Liver (tissue), 9 donors: Measurements from ENCODE around the gene RAB3C. TPM values are rescaled to one million over a fixed set of nuclear protein-coding genes. Genes with fewer than 3 reads are reported as not detected.
A peak's percentile ranks its signal among the peaks of the same experiment; 100 is the strongest.

Experiments
- DNase-seq: peaks from one replicate; pipeline ENCODE4 v3.0.0-alpha.2; 2017; ENCODE audit warnings: low spot score
- H3K27ac ChIP-seq, 2 donors: one replicate each; pipeline ENCODE4 v1.7.0; 2013; ENCODE audit warnings: inconsistent platforms in 2 of 2, low read length in 2 of 2, control low read depth in 1 of 2, low read depth in 1 of 2, mild to moderate bottlenecking in 1 of 2
- H3K27me3 ChIP-seq, 4 donors: one replicate each; pipeline versions ENCODE4 v1.6.1 to v1.7.0; 2013; ENCODE audit warnings: low read length in 3 of 4, inconsistent platforms in 1 of 4, mild to moderate bottlenecking in 1 of 4, moderate library complexity in 1 of 4; ENCODE audit not compliant: control insufficient read depth in 4 of 4, insufficient read depth in 4 of 4
- H3K36me3 ChIP-seq, 4 donors: one replicate each; pipeline versions ENCODE4 v1.6.1 to v1.7.0; 2013; ENCODE audit warnings: low read length in 3 of 4, mild to moderate bottlenecking in 3 of 4, low read depth in 1 of 4, moderate library complexity in 1 of 4; ENCODE audit not compliant: control insufficient read depth in 4 of 4, insufficient read depth in 3 of 4
- H3K4me1 ChIP-seq, 4 donors: one replicate each; pipeline versions ENCODE4 v1.6.1 to v1.7.0; 2013; ENCODE audit warnings: low read length in 3 of 4, mild to moderate bottlenecking in 3 of 4, moderate library complexity in 1 of 4; ENCODE audit not compliant: control insufficient read depth in 4 of 4, insufficient read depth in 4 of 4
- H3K4me3 ChIP-seq, 3 donors: one replicate each; pipeline versions ENCODE4 v1.6.1 to v1.7.0; 2013; ENCODE audit warnings: low read length in 3 of 3, control low read depth in 1 of 3, low read depth in 1 of 3, mild to moderate bottlenecking in 1 of 3
- H3K9ac ChIP-seq, 2 donors: one replicate each; pipeline ENCODE4 v1.7.0; 2013; ENCODE audit warnings: low read length in 2 of 2, mild to moderate bottlenecking in 2 of 2, moderate library complexity in 2 of 2, control low read depth in 1 of 2, low read depth in 1 of 2
- H3K9me3 ChIP-seq, 4 donors: one replicate each; pipeline versions ENCODE4 v1.6.1 to v1.7.0; 2013; ENCODE audit warnings: low read length in 3 of 4; ENCODE audit not compliant: control insufficient read depth in 4 of 4
- CTCF ChIP-seq: fragments of 150-350 bp; IDR thresholded peaks from 2 replicates; pipeline ENCODE4 v1.5.1; 2017; ENCODE audit warnings: improper control_type of control experiment, low read depth, low read length; ENCODE audit not compliant: missing input control
- EGR1 ChIP-seq, 2 donors: IDR thresholded peaks; 2 replicates each; pipeline ENCODE4 v1.6.1; 2016 to 2018; ENCODE audit warnings: antibody characterized with exemption in 2 of 2, low read depth in 2 of 2
- FOXA1 ChIP-seq: IDR thresholded peaks from 2 replicates; pipeline ENCODE4 v1.6.1; 2016; ENCODE audit warnings: antibody characterized with exemption
- GABPA ChIP-seq, 2 donors: IDR thresholded peaks in 1 of 2; conservative IDR thresholded peaks in 1 of 2; 2 replicates each; pipeline ENCODE4 v1.6.1; 2016; ENCODE audit warnings: antibody characterized with exemption in 2 of 2, mild to moderate bottlenecking in 1 of 2, moderate library complexity in 1 of 2
- HNF4A ChIP-seq, 2 donors: conservative IDR thresholded peaks; 2 replicates each; pipeline ENCODE4 v1.6.1; 2016; ENCODE audit warnings: antibody characterized with exemption in 2 of 2, mild to moderate bottlenecking in 2 of 2
- HNF4G ChIP-seq: IDR thresholded peaks from 2 replicates; pipeline ENCODE4 v1.6.1; 2016; ENCODE audit warnings: antibody characterized with exemption
- MAX ChIP-seq: IDR thresholded peaks from 2 replicates; pipeline ENCODE4 v1.6.1; 2016; ENCODE audit warnings: antibody characterized with exemption
- RAD21 ChIP-seq, 2 donors: IDR thresholded peaks; 2 replicates each; pipeline ENCODE4 v1.6.1; 2016; ENCODE audit warnings: antibody characterized with exemption in 2 of 2, mild to moderate bottlenecking in 2 of 2
- RXRA ChIP-seq, 2 donors: IDR thresholded peaks; 2 replicates each; pipeline ENCODE4 v1.6.1; 2017 to 2018; ENCODE audit warnings: antibody characterized with exemption in 2 of 2, mild to moderate bottlenecking in 1 of 2
- SP1 ChIP-seq: IDR thresholded peaks from 2 replicates; pipeline ENCODE4 v1.6.1; 2018; ENCODE audit warnings: antibody characterized with exemption, mild to moderate bottlenecking
- TAF1 ChIP-seq: conservative IDR thresholded peaks from 2 replicates; pipeline ENCODE4 v1.6.1; 2016; ENCODE audit warnings: antibody characterized with exemption, mild to moderate bottlenecking
- YY1 ChIP-seq: IDR thresholded peaks from 2 replicates; pipeline ENCODE4 v1.6.1; 2016; ENCODE audit warnings: antibody characterized with exemption, mild to moderate bottlenecking
- WGBS: extraction: QIAGEN DNeasy Blood & Tissue Kit; methylation state at CpG from one replicate; pipeline ENCODE4 v1.1.7; 2013; 5-methylcytosine and 5-hydroxymethylcytosine counted together
- polyA plus RNA-seq, 2 donors: library from polyadenylated mRNA; stranded (reverse) in 1 of 2; unstranded in 1 of 2; fragments of 200-250 nt in 1 of 2; fragments of >200 nt in 1 of 2; fragmentation: Nextera tagmentation in 1 of 2; extraction: Ambion mirVana in 1 of 2; gene quantifications; one replicate each; pipeline versions ENCODE4 v1.2.1 to v1.2.3, GENCODE V29; 2013 to 2015
- total RNA-seq, 2 donors: library from RNA; depleted of rRNA; stranded (reverse); fragments of >200 nt; gene quantifications; one replicate each; pipeline ENCODE4 v1.2.3, GENCODE V29; 2014
- TF ChIP-seq, protein P1 (sequence below): IDR thresholded peaks from 2 replicates; pipeline ENCODE4 v1.6.1; 2016; ENCODE audit warnings: antibody characterized with exemption
- TF ChIP-seq, protein P2 (sequence below): IDR thresholded peaks from 2 replicates; pipeline ENCODE4 v1.6.1; 2016; ENCODE audit warnings: antibody characterized with exemption
- donor health status: healthy.
- donor health status: healthy.
- donor health status: healthy.
- donor health status: healthy.
- donor health status: healthy.

The RAB3C gene
- total and polyA plus RNA-seq, 4 donors, result 0.72 to 4.6 (median 1.3) TPM

DNA sequence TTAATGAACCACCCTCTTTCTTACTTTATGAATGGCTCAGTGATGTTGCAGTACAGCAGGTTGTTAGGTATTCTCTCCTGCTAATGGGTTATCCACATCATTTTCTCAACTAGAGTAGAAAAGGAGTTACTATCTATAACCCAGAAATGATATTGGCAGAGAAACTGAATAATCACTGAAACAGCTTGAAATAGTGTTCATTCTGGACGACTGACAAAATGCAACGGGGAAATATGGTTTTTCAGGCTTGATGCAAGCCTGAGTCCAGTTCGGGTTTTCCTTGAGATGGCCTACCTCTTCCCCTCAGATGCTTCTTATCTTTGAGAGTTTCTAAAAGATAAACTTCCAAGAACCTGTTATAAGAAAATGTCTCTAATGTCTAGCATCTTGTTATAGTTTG, 187.3 kb downstream of the RAB3C start:
- no peak for DNase-seq
- TF ChIP-seq HNF4A (conservative IDR thresholded peaks at IDR 0.05) (no peak), RXRA (IDR thresholded peaks at IDR 0.05) (no peak), GABPA (IDR thresholded peaks at IDR 0.05 in 1 of 2, conservative IDR thresholded peaks at IDR 0.05 in 1 of 2) (no peak), YY1 (no peak), TAF1 (no peak), RAD21 (IDR thresholded peaks at IDR 0.05) (no peak), EGR1 (IDR thresholded peaks at IDR 0.05; ENCODE audit: low read depth in 2 of 2) (no peak), SP1 (no peak), MAX (no peak), FOXA1 (no peak)
- no peak overlapping the region for H3K4me3 ChIP-seq
- no peaks in the 10 kb centered on the region for H3K36me3 ChIP-seq
- H3K9ac ChIP-seq, result no peak overlapping the region
- WGBS, result 87% methylated on average over 3 of the region's 3 CpGs
- no peak overlapping the region for H3K27ac ChIP-seq
- no peaks in the 10 kb centered on the region for H3K9me3 ChIP-seq
- peaks cover 0 to 18% (median 3%) of the 10 kb centered on the region in 4 donors for H3K4me1 ChIP-seq
- H3K27me3 ChIP-seq, result no peaks in the 10 kb centered on the region

DNA sequence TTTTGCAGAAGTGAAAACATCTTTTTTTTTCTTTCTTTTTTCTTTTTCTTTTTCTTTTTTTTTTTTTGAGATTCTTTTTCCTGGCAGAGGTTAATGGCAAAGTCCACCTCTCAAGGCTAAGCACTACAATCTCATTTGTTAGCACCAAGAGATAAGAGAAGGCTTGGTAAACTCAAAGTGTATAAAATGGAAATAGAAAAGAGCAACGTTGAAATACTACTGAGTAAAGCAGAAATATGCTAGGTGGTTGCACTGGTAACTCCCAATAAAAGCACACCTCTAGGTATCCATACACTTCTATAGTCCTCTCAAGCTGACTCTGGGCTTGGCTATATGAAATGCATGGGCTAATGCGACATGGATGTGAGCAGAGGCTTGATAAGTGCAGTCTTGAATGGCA, 188.9 kb downstream of the RAB3C start:
- Histone ChIP-seq H3K27me3 (no peaks in the 10 kb centered on the region), H3K27ac (no peak overlapping the region), H3K36me3 (no peaks in the 10 kb centered on the region), H3K4me1 (peaks cover 0 to 10% (median 1%) of the 10 kb centered on the region in 4 donors), H3K4me3 (no peak overlapping the region), H3K9me3 (no peaks in the 10 kb centered on the region), H3K9ac (no peak overlapping the region)
- no peak for DNase-seq
- TF ChIP-seq HNF4G (no peak), HNF4A (conservative IDR thresholded peaks at IDR 0.05) (peak in 1 of 2 donors; percentile 41)
- WGBS, result 50% methylated on average over 2 of the region's 2 CpGs

GRCh38 chr5:58773744-58774441, 191.0 kb downstream of the RAB3C start:
- H3K9ac ChIP-seq, result no peak overlapping the region
- no peaks in the 10 kb centered on the region for H3K9me3 ChIP-seq
- no peaks in the 10 kb centered on the region for H3K27me3 ChIP-seq
- no peaks in the 10 kb centered on the region for H3K36me3 ChIP-seq
- 16% methylated on average over 2 of the region's 2 CpGs for WGBS
- H3K27ac ChIP-seq, result no peak overlapping the region
- no peak for TF ChIP-seq EGR1 (IDR thresholded peaks at IDR 0.05; ENCODE audit: low read depth in 2 of 2)
- TF ChIP-seq YY1, result peak; percentile 32
- H3K4me1 ChIP-seq, result peaks cover 0 to 10% (median 1%) of the 10 kb centered on the region in 4 donors
- H3K4me3 ChIP-seq, result no peak overlapping the region
- DNase-seq, result no peak

GRCh38 chr5:58774937-58775336, 192.1 kb downstream of the RAB3C start:
- no peak for DNase-seq
- Histone ChIP-seq H3K36me3 (no peaks in the 10 kb centered on the region), H3K27ac (no peak overlapping the region), H3K9ac (no peak overlapping the region), H3K27me3 (no peaks in the 10 kb centered on the region), H3K9me3 (no peaks in the 10 kb centered on the region), H3K4me1 (peaks cover 0 to 10% (median 1%) of the 10 kb centered on the region in 4 donors), H3K4me3 (no peak overlapping the region)
- 89% methylated on average over 2 of the region's 2 CpGs for WGBS
- TF ChIP-seq CTCF, result no peak
- TF ChIP-seq, protein P1, sequence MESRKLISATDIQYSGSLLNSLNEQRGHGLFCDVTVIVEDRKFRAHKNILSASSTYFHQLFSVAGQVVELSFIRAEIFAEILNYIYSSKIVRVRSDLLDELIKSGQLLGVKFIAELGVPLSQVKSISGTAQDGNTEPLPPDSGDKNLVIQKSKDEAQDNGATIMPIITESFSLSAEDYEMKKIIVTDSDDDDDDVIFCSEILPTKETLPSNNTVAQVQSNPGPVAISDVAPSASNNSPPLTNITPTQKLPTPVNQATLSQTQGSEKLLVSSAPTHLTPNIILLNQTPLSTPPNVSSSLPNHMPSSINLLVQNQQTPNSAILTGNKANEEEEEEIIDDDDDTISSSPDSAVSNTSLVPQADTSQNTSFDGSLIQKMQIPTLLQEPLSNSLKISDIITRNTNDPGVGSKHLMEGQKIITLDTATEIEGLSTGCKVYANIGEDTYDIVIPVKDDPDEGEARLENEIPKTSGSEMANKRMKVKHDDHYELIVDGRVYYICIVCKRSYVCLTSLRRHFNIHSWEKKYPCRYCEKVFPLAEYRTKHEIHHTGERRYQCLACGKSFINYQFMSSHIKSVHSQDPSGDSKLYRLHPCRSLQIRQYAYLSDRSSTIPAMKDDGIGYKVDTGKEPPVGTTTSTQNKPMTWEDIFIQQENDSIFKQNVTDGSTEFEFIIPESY, result no peak
- no peak for TF ChIP-seq RXRA (IDR thresholded peaks at IDR 0.05)
- no peak for TF ChIP-seq HNF4A (conservative IDR thresholded peaks at IDR 0.05)
- TF ChIP-seq TAF1, result no peak
- TF ChIP-seq MAX, result no peak
- TF ChIP-seq GABPA (IDR thresholded peaks at IDR 0.05 in 1 of 2, conservative IDR thresholded peaks at IDR 0.05 in 1 of 2), result no peak
- no peak for TF ChIP-seq FOXA1
- no peak for TF ChIP-seq YY1
- no peak for TF ChIP-seq HNF4G
- TF ChIP-seq, protein P2, sequence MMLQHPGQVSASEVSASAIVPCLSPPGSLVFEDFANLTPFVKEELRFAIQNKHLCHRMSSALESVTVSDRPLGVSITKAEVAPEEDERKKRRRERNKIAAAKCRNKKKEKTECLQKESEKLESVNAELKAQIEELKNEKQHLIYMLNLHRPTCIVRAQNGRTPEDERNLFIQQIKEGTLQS, result no peak
